H9 (cell line): ENCODE measurements around the gene KRT3. TPM values are rescaled to one million over a fixed set of nuclear protein-coding genes. Genes with fewer than 3 reads are reported as not detected.

Experiments
- DNase-seq: peaks from one replicate; pipeline ENCODE4 v3.0.0-alpha.2; 2017
- H2AFZ ChIP-seq: one replicate; pipeline ENCODE4 v1.6.1; 2013; ENCODE audit warnings: mild to moderate bottlenecking, low read length, control low read depth, moderate library complexity
- H2AK5ac ChIP-seq: 2 replicates; pipeline ENCODE4 v1.6.1; 2013; ENCODE audit warnings: low read length, control low read depth, mixed read lengths; ENCODE audit not compliant: insufficient read length
- H2BK120ac ChIP-seq: one replicate; pipeline ENCODE4 v1.6.1; 2013; ENCODE audit warnings: low read depth, mild to moderate bottlenecking, low read length, control low read depth, inconsistent platforms; ENCODE audit not compliant: poor library complexity, severe bottlenecking
- H2BK12ac ChIP-seq: 2 replicates; pipeline ENCODE4 v1.6.1; 2013; ENCODE audit warnings: low read length, control low read depth, mixed read lengths, low read depth; ENCODE audit not compliant: insufficient read length
- H2BK15ac ChIP-seq: 2 replicates; pipeline ENCODE4 v1.6.1; 2013; ENCODE audit warnings: low read depth, low read length, control low read depth
- H2BK20ac ChIP-seq: one replicate; pipeline ENCODE4 v1.6.1; 2013; ENCODE audit warnings: low read depth, mild to moderate bottlenecking, low read length, control low read depth, inconsistent platforms; ENCODE audit not compliant: poor library complexity, severe bottlenecking
- H2BK5ac ChIP-seq: 2 replicates; pipeline ENCODE4 v1.6.1; 2013; ENCODE audit warnings: low read length, control low read depth, mixed read lengths; ENCODE audit not compliant: insufficient read length
- H3K14ac ChIP-seq: 2 replicates; pipeline ENCODE4 v1.6.1; 2013; ENCODE audit warnings: low read length, control low read depth; ENCODE audit not compliant: insufficient read depth
- H3K18ac ChIP-seq: 2 replicates; pipeline ENCODE4 v1.6.1; 2013; ENCODE audit warnings: low read depth, mild to moderate bottlenecking, mixed read lengths, low read length, control low read depth; ENCODE audit not compliant: insufficient read length
- H3K23ac ChIP-seq: 2 replicates; pipeline ENCODE4 v1.6.1; 2013; ENCODE audit warnings: low read length, control low read depth, mixed read lengths, low read depth; ENCODE audit not compliant: insufficient read length
- H3K23me2 ChIP-seq: 2 replicates; pipeline ENCODE4 v1.6.1; 2013; ENCODE audit warnings: low read depth, mild to moderate bottlenecking, mixed read lengths, low read length, control low read depth; ENCODE audit not compliant: insufficient read length, poor library complexity, severe bottlenecking
- H3K27ac ChIP-seq: 2 replicates; pipeline ENCODE4 v1.5.1; 2013; ENCODE audit warnings: low read length, control low read depth, mixed read lengths, low read depth; ENCODE audit not compliant: insufficient read length
- H3K27me3 ChIP-seq: 2 replicates; pipeline ENCODE4 v1.6.1; 2013; ENCODE audit warnings: low read length, control low read depth, inconsistent platforms; ENCODE audit not compliant: insufficient read depth
- H3K4ac ChIP-seq: 2 replicates; pipeline ENCODE4 v1.6.1; 2013; ENCODE audit warnings: low read depth, mild to moderate bottlenecking, control low read depth, inconsistent platforms, low read length, moderate library complexity
- H3K4me1 ChIP-seq: 2 replicates; pipeline ENCODE4 v1.6.1; 2013; ENCODE audit warnings: low read length, control low read depth, inconsistent platforms; ENCODE audit not compliant: insufficient read depth
- H3K4me2 ChIP-seq: 2 replicates; pipeline ENCODE4 v1.6.1; 2013; ENCODE audit warnings: low read length, control low read depth, mixed read lengths; ENCODE audit not compliant: insufficient read length, insufficient read depth
- H3K56ac ChIP-seq: 2 replicates; pipeline ENCODE4 v1.6.1; 2013; ENCODE audit warnings: low read depth, mild to moderate bottlenecking, mixed read lengths, low read length, control low read depth; ENCODE audit not compliant: insufficient read length
- H3K79me1 ChIP-seq: 2 replicates; pipeline ENCODE4 v1.6.1; 2013; ENCODE audit warnings: low read depth, mild to moderate bottlenecking, moderate library complexity, low read length, control low read depth, inconsistent platforms; ENCODE audit not compliant: insufficient read depth, poor library complexity, severe bottlenecking
- H3K79me2 ChIP-seq: 2 replicates; pipeline ENCODE4 v1.6.1; 2013; ENCODE audit warnings: low read length, control low read depth, inconsistent platforms; ENCODE audit not compliant: insufficient read depth
- H3K9ac ChIP-seq: 2 replicates; pipeline ENCODE4 v1.6.1; 2013; ENCODE audit warnings: low read length, control low read depth, mixed read lengths; ENCODE audit not compliant: insufficient read length; ENCODE audit errors: extremely low read depth
- H3K9me3 ChIP-seq: one replicate; pipeline ENCODE4 v1.6.1; 2013; ENCODE audit warnings: low read depth, low read length, inconsistent platforms; ENCODE audit not compliant: control insufficient read depth
- H3T11ph ChIP-seq: one replicate; pipeline ENCODE4 v1.6.1; 2013; ENCODE audit warnings: mild to moderate bottlenecking, low read length, control low read depth, inconsistent platforms
- H4K20me1 ChIP-seq: one replicate; pipeline ENCODE4 v1.6.1; 2013; ENCODE audit not compliant: control insufficient read depth, insufficient read length, insufficient read depth
- H4K5ac ChIP-seq: 2 replicates; pipeline ENCODE4 v1.6.1; 2013; ENCODE audit warnings: low read depth, mild to moderate bottlenecking, mixed read lengths, low read length, control low read depth; ENCODE audit not compliant: insufficient read length
- H4K8ac ChIP-seq: replicated peaks from 2 replicates; pipeline ENCODE4 v1.6.1; 2013; ENCODE audit warnings: low read length, control low read depth, mixed read lengths, low read depth; ENCODE audit not compliant: insufficient read length
- H4K91ac ChIP-seq: 2 replicates; pipeline ENCODE4 v1.6.1; 2013; ENCODE audit warnings: low read depth, mild to moderate bottlenecking, moderate library complexity, mixed read lengths, low read length, control low read depth; ENCODE audit not compliant: insufficient read length
- H3K27ac Mint-ChIP-seq, 3 experiments: 2 replicates in 2 of 3; 3 replicates in 1 of 3; pipeline ENCODE4 v1.8.0; 2020 to 2021; ENCODE audit warnings: mixed read lengths in 3 of 3, mild to moderate bottlenecking in 1 of 3, moderate library complexity in 1 of 3
- H3K27me3 Mint-ChIP-seq: 2 replicates; pipeline ENCODE4 v1.8.0; 2021; ENCODE audit warnings: low read depth, mild to moderate bottlenecking, moderate library complexity, mixed read lengths
- H3K36me3 Mint-ChIP-seq, 3 experiments: 2 replicates in 2 of 3; 3 replicates in 1 of 3; pipeline ENCODE4 v1.8.0; 2020 to 2021; ENCODE audit warnings: low read depth in 3 of 3, mixed read lengths in 3 of 3; ENCODE audit not compliant: insufficient read depth in 1 of 3
- H3K4me1 Mint-ChIP-seq, 2 experiments: 2 replicates each; pipeline ENCODE4 v1.8.0; 2020; ENCODE audit warnings: mixed read lengths in 2 of 2
- H3K4me3 Mint-ChIP-seq, 2 experiments: 2 replicates in 1 of 2; 3 replicates in 1 of 2; pipeline ENCODE4 v1.8.0; 2020 to 2021; ENCODE audit warnings: mild to moderate bottlenecking in 2 of 2, mixed read lengths in 2 of 2, moderate library complexity in 1 of 2
- H3K9me3 Mint-ChIP-seq, 2 experiments: 2 replicates in 1 of 2; 3 replicates in 1 of 2; pipeline ENCODE4 v1.8.0; 2020; ENCODE audit warnings: mild to moderate bottlenecking in 2 of 2, mixed read lengths in 2 of 2, moderate library complexity in 1 of 2
- CTCF ChIP-seq: fragments of 200-600 bp; sonication (generic); conservative IDR thresholded peaks from 3 replicates; pipeline ENCODE4 v1.8.0; 2021; ENCODE audit warnings: antibody characterized with exemption, mild to moderate bottlenecking
- total RNA-seq: library from RNA; stranded (reverse); gene quantifications from 2 replicates; pipeline ENCODE4 v1.2.1, GENCODE V29; 2021

Gene KRT3
- total RNA-seq, 1 experiment from 2014 or later: not detected

GRCh38 chr12:52754135-52754534 is 41.8 kb downstream of the KRT3 start:
- Histone ChIP-seq H3K4me1 (no peaks in the 10 kb centered on the region), H2BK20ac (no peak overlapping the region), H3K23ac (no peak overlapping the region), H4K91ac (no peak overlapping the region), H3K79me2 (no peaks in the 10 kb centered on the region), H3K79me1 (no peaks in the 10 kb centered on the region), H3K14ac (no peak overlapping the region; the same call in 1 of the 2 replicates), H2BK120ac (no peak overlapping the region), H3K27me3 (no peaks in the 10 kb centered on the region), H3K4me2 (no peak overlapping the region), H2BK15ac (no peak overlapping the region), H3K56ac (no peak overlapping the region), H3K9ac (no peak overlapping the region), H4K5ac (no peak overlapping the region), H3K23me2 (no peaks in the 10 kb centered on the region), H3K4ac (no peak overlapping the region), H3K27ac (no peak overlapping the region), H2BK5ac (no peak overlapping the region), H3K18ac (no peak overlapping the region), H4K20me1 (no peaks in the 10 kb centered on the region), H2BK12ac (no peak overlapping the region), H2AFZ (no peak overlapping the region), H3T11ph (no peak overlapping the region), H4K8ac (no peak overlapping the region), H3K9me3 (no peaks in the 10 kb centered on the region), H2AK5ac (no peak overlapping the region)
- DNase-seq: no peak
- no peak overlapping the region for H3K4me3 Mint-ChIP-seq
- no peak for TF ChIP-seq CTCF
- no peak overlapping the region for H3K27ac Mint-ChIP-seq
- H3K36me3 Mint-ChIP-seq: no peaks in the 10 kb centered on the region
- H3K4me1 Mint-ChIP-seq: no peaks in the 10 kb centered on the region
- no peaks in the 10 kb centered on the region for H3K9me3 Mint-ChIP-seq
- peaks cover 38% of the 10 kb centered on the region for H3K27me3 Mint-ChIP-seq
